K562 (cell line): ENCODE results near the gene HSF5. TPM values are rescaled to one million over a fixed set of nuclear protein-coding genes. Genes with fewer than 3 reads are reported as not detected.

Experiments used
- C11orf30 ChIP-seq: fragments of 450-650 bp; IDR thresholded peaks from 2 replicates; pipeline ENCODE4 v1.6.1; 2016; ENCODE audit warnings: low read depth, mild to moderate bottlenecking
- DACH1 ChIP-seq: fragments of 450-650 bp; IDR thresholded peaks from 2 replicates; pipeline ENCODE4 v1.6.1; 2018; ENCODE audit not compliant: partially characterized antibody
- EHMT2 ChIP-seq: fragments of 450-650 bp; IDR thresholded peaks from 2 replicates; pipeline ENCODE4 v1.6.1; 2018; ENCODE audit warnings: antibody characterized with exemption
- ETV1 ChIP-seq: fragments of 450-650 bp; conservative IDR thresholded peaks from 2 replicates; pipeline ENCODE4 v1.6.1; 2016; ENCODE audit warnings: missing genetic modification characterization, control low read depth, low read depth, missing compliant biosample characterization
- GABPA ChIP-seq: fragments of 200-800 bp; sonication (Bioruptor generic); conservative IDR thresholded peaks from 2 replicates; pipeline ENCODE4 v1.6.1; 2016; ENCODE audit warnings: low read depth, missing genetic modification characterization, missing compliant biosample characterization
- HDAC1 ChIP-seq, 2 experiments: fragments of 450-650 bp; IDR thresholded peaks; 2 replicates each; pipeline ENCODE4 v1.6.1; 2016 to 2017; ENCODE audit warnings: inconsistent platforms in 1 of 2, mild to moderate bottlenecking in 1 of 2, moderate library complexity in 1 of 2
- ILK ChIP-seq: fragments of 450-650 bp; IDR thresholded peaks from 2 replicates; pipeline ENCODE4 v1.6.1; 2016; ENCODE audit warnings: missing genetic modification characterization, low read depth, mild to moderate bottlenecking, missing compliant biosample characterization, moderate library complexity, borderline replicate concordance
- LCOR ChIP-seq: sonication (generic); formaldehyde crosslinking; IDR thresholded peaks from 2 replicates; pipeline ENCODE4 v1.8.0; 2022; ENCODE audit warnings: mild to moderate bottlenecking, missing genetic modification reagents
- LEF1 ChIP-seq: fragments of 450-650 bp; IDR thresholded peaks from 2 replicates; pipeline ENCODE4 v1.6.1; 2016; ENCODE audit warnings: mild to moderate bottlenecking
- MTA3 ChIP-seq: fragments of 450-650 bp; formaldehyde crosslinking; IDR thresholded peaks from 2 replicates; pipeline ENCODE4 v1.6.1; 2017; ENCODE audit warnings: mild to moderate bottlenecking, borderline replicate concordance
- NCOA4 ChIP-seq: fragments of 450-650 bp; IDR thresholded peaks from 2 replicates; pipeline ENCODE4 v1.6.1; 2018; ENCODE audit warnings: mild to moderate bottlenecking; ENCODE audit not compliant: partially characterized antibody
- PML ChIP-seq: IDR thresholded peaks from 2 replicates; pipeline ENCODE4 v1.6.1; 2012; ENCODE audit warnings: low read length, inconsistent platforms
- PTTG1 ChIP-seq: fragments of 450-650 bp; IDR thresholded peaks from 2 replicates; pipeline ENCODE4 v1.6.1; 2016; ENCODE audit warnings: low read depth, mild to moderate bottlenecking, missing genetic modification characterization, missing compliant biosample characterization
- SIRT6 ChIP-seq: IDR thresholded peaks from one replicate; pipeline ENCODE4 v1.6.1; 2012; ENCODE audit warnings: low read depth, mild to moderate bottlenecking, control low read depth, inconsistent platforms, low read length, moderate library complexity
- TCF3 ChIP-seq: sonication (generic); formaldehyde crosslinking; IDR thresholded peaks from 2 replicates; pipeline ENCODE4 v1.4.0; 2020; ENCODE audit warnings: mild to moderate bottlenecking, missing genetic modification reagents
- TEAD2 ChIP-seq: fragments of 450-650 bp; IDR thresholded peaks from 2 replicates; pipeline ENCODE4 v1.6.1; 2016; ENCODE audit warnings: missing genetic modification characterization, control low read depth, missing compliant biosample characterization
- TOE1 ChIP-seq, 2 experiments: fragments of 450-650 bp in 1 of 2; sonication (generic) in 1 of 2; formaldehyde crosslinking in 1 of 2; IDR thresholded peaks; 2 replicates each; pipeline versions ENCODE4 v1.7.1 to v1.8.0; 2016 to 2022; ENCODE audit warnings: borderline replicate concordance in 2 of 2, mild to moderate bottlenecking in 2 of 2, antibody characterized with exemption in 1 of 2, inconsistent platforms in 1 of 2, low read depth in 1 of 2, missing genetic modification reagents in 1 of 2, moderate library complexity in 1 of 2
- polyA plus RNA-seq, 8 experiments: library from polyadenylated mRNA; depleted of rRNA in 4 of 8; stranded (reverse) in 5 of 8; unstranded in 3 of 8; fragments of >200 nt; fragmentation: Nextera tagmentation in 2 of 8; fragmentation: Illumina TruSeq in 1 of 8; extraction: Ambion mirVana in 2 of 8; extraction: Trizol in 1 of 8; gene quantifications; 2 replicates each; pipeline versions ENCODE4 v1.2.1 to v1.2.3, GENCODE V29; 2011 to 2014; ENCODE audit warnings: inconsistent platforms in 1 of 8, missing spikeins in 1 of 8
- total RNA-seq, 7 experiments: library from RNA; depleted of rRNA in 6 of 7; stranded (reverse); fragments of >200 nt in 6 of 7; fragmentation: Illumina TruSeq in 2 of 7; extraction: Trizol in 2 of 7; gene quantifications; 2 replicates each; pipeline versions ENCODE4 v1.2.1 to v1.2.3, GENCODE V29; 2011 to 2021; ENCODE audit warnings: low replicate concordance in 1 of 7
- TF ChIP-seq, protein P1 (sequence below), 2 experiments: IDR thresholded peaks; 2 replicates each; pipeline ENCODE4 v1.6.1; 2012; ENCODE audit warnings: improper control_type of control experiment in 2 of 2, low read depth in 2 of 2, low read length in 2 of 2, borderline replicate concordance in 1 of 2
- TF ChIP-seq, protein P2 (sequence below): sonication (generic); formaldehyde crosslinking; IDR thresholded peaks from 2 replicates; pipeline ENCODE4 v1.8.1; 2023; ENCODE audit warnings: missing genetic modification reagents, mild to moderate bottlenecking, borderline replicate concordance
- TF ChIP-seq, protein P3 (sequence below): fragments of 450-650 bp; IDR thresholded peaks from 2 replicates; pipeline ENCODE4 v1.6.1; 2016; ENCODE audit warnings: antibody characterized with exemption

HSF5 gene
- total and polyA plus RNA-seq, 9 of the 15 experiments (the other 6 are each of a cell fraction or from before 2014, with no cell fraction given) = 0.04 TPM; not detected in 8

DNA sequence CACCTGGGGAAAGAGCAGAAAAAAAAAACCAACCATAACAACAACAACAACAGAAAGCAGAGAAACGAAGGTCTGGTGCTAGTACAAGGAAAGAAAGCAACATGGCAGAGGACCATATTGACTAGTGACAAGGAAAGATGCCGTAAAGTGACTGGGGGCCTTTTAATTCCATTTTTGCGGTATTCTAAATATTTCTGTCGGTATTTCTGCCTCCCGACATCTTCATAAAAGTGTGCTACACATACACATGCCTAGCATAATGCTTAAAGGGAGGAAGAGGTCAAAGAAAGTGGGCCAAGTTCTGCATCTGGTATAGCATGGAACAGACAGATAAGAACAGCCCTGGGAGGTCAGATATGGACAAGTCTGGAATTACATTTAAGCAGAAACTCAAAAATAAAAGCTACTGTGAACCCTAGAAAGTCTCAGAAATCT, 51.4 kb downstream of the HSF5 start (continued):
- peak; percentile 93 for TF ChIP-seq LEF1
- peak; percentile 75; the same call in 1 of the 2 replicates for TF ChIP-seq EHMT2
- TF ChIP-seq PML = peak; percentile 90
- no peak for TF ChIP-seq DACH1
- no peak for TF ChIP-seq NCOA4
- no peak for TF ChIP-seq GABPA (tag)
- peak; percentile 29; the same call in 1 of the 2 replicates for TF ChIP-seq MTA3
- TF ChIP-seq TCF3 = peak; percentile 91
- TF ChIP-seq, protein P1, sequence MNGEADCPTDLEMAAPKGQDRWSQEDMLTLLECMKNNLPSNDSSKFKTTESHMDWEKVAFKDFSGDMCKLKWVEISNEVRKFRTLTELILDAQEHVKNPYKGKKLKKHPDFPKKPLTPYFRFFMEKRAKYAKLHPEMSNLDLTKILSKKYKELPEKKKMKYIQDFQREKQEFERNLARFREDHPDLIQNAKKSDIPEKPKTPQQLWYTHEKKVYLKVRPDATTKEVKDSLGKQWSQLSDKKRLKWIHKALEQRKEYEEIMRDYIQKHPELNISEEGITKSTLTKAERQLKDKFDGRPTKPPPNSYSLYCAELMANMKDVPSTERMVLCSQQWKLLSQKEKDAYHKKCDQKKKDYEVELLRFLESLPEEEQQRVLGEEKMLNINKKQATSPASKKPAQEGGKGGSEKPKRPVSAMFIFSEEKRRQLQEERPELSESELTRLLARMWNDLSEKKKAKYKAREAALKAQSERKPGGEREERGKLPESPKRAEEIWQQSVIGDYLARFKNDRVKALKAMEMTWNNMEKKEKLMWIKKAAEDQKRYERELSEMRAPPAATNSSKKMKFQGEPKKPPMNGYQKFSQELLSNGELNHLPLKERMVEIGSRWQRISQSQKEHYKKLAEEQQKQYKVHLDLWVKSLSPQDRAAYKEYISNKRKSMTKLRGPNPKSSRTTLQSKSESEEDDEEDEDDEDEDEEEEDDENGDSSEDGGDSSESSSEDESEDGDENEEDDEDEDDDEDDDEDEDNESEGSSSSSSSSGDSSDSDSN (IDR thresholded peaks at IDR 0.05; ENCODE audit: borderline replicate concordance in 1 of 2, low read depth in 2 of 2, low read length in 2 of 2) = no peak
- TF ChIP-seq, protein P2, sequence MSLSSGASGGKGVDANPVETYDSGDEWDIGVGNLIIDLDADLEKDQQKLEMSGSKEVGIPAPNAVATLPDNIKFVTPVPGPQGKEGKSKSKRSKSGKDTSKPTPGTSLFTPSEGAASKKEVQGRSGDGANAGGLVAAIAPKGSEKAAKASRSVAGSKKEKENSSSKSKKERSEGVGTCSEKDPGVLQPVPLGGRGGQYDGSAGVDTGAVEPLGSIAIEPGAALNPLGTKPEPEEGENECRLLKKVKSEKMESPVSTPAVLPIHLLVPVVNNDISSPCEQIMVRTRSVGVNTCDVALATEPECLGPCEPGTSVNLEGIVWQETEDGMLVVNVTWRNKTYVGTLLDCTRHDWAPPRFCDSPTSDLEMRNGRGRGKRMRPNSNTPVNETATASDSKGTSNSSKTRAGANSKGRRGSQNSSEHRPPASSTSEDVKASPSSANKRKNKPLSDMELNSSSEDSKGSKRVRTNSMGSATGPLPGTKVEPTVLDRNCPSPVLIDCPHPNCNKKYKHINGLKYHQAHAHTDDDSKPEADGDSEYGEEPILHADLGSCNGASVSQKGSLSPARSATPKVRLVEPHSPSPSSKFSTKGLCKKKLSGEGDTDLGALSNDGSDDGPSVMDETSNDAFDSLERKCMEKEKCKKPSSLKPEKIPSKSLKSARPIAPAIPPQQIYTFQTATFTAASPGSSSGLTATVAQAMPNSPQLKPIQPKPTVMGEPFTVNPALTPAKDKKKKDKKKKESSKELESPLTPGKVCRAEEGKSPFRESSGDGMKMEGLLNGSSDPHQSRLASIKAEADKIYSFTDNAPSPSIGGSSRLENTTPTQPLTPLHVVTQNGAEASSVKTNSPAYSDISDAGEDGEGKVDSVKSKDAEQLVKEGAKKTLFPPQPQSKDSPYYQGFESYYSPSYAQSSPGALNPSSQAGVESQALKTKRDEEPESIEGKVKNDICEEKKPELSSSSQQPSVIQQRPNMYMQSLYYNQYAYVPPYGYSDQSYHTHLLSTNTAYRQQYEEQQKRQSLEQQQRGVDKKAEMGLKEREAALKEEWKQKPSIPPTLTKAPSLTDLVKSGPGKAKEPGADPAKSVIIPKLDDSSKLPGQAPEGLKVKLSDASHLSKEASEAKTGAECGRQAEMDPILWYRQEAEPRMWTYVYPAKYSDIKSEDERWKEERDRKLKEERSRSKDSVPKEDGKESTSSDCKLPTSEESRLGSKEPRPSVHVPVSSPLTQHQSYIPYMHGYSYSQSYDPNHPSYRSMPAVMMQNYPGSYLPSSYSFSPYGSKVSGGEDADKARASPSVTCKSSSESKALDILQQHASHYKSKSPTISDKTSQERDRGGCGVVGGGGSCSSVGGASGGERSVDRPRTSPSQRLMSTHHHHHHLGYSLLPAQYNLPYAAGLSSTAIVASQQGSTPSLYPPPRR (CRISPR knock-in tag) = no peak
- TF ChIP-seq SIRT6 = no peak
- TF ChIP-seq TEAD2 (tag) = no peak
- peak in 1 of 2 experiments; percentile 77; a peak in 2 of 4 replicates for TF ChIP-seq HDAC1 (IDR thresholded peaks at IDR 0.05)
- no peak for TF ChIP-seq ETV1
- no peak for TF ChIP-seq ILK (tag)
- 0 out of 2 replicates have a peak, but pooled peaks have one; percentile 26 for TF ChIP-seq TOE1 (IDR thresholded peaks at IDR 0.05; ENCODE audit: borderline replicate concordance)
- TF ChIP-seq TOE1 (CRISPR knock-in tag; IDR thresholded peaks at IDR 0.05; ENCODE audit: borderline replicate concordance, low read depth) = no peak
- no peak for TF ChIP-seq PTTG1
- no peak for TF ChIP-seq LCOR
- no peak for TF ChIP-seq C11orf30
- TF ChIP-seq, protein P3, sequence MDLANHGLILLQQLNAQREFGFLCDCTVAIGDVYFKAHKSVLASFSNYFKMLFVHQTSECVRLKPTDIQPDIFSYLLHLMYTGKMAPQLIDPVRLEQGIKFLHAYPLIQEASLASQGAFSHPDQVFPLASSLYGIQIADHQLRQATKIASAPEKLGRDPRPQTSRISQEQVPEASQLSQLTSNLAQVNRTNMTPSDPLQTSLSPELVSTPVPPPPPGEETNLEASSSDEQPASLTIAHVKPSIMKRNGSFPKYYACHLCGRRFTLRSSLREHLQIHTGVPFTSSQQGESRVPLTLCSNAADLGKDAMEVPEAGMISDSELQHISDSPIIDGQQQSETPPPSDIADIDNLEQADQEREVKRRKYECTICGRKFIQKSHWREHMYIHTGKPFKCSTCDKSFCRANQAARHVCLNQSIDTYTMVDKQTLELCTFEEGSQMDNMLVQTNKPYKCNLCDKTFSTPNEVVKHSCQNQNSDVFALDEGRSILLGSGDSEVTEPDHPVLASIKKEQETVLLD = no peak
